Nephron progenitor cell (in vitro differentiated cells): Measurements from ENCODE around the gene ACBD7.

Experiments used
- DNase-seq: peaks from one replicate; pipeline ENCODE4 v3.0.0; 2021
- H3K27ac Mint-ChIP-seq: 2 replicates; pipeline ENCODE4 v1.8.0; 2021; ENCODE audit warnings: mild to moderate bottlenecking, moderate library complexity, mixed read lengths
- H3K27me3 Mint-ChIP-seq: 2 replicates; pipeline ENCODE4 v1.8.0; 2021; ENCODE audit warnings: mild to moderate bottlenecking, low read depth, mixed read lengths; ENCODE audit not compliant: poor library complexity
- H3K36me3 Mint-ChIP-seq: 2 replicates; pipeline ENCODE4 v1.8.0; 2021; ENCODE audit warnings: low read depth, mixed read lengths
- H3K4me1 Mint-ChIP-seq: 2 replicates; pipeline ENCODE4 v1.8.0; 2021; ENCODE audit warnings: mixed read lengths
- H3K4me3 Mint-ChIP-seq: 2 replicates; pipeline ENCODE4 v1.8.0; 2021; ENCODE audit warnings: mild to moderate bottlenecking, moderate library complexity, mixed read lengths
- H3K9me3 Mint-ChIP-seq: 2 replicates; pipeline ENCODE4 v1.8.0; 2021; ENCODE audit warnings: mild to moderate bottlenecking, moderate library complexity, mixed read lengths
- TF ChIP-seq, protein P1 (sequence below): fragments of 200-600 bp; sonication (generic); IDR thresholded peaks from 2 replicates; pipeline ENCODE4 v1.5.0; 2021; ENCODE audit warnings: antibody characterized with exemption

ACBD7 gene

GRCh38 chr10:15118615-15119014 lies 30.0 kb upstream of the ACBD7 start:
- Mint-ChIP-seq H3K27me3 (peaks cover 2% of the 10 kb centered on the region), H3K4me1 (no peaks in the 10 kb centered on the region)
- no peak for DNase-seq

DNA sequence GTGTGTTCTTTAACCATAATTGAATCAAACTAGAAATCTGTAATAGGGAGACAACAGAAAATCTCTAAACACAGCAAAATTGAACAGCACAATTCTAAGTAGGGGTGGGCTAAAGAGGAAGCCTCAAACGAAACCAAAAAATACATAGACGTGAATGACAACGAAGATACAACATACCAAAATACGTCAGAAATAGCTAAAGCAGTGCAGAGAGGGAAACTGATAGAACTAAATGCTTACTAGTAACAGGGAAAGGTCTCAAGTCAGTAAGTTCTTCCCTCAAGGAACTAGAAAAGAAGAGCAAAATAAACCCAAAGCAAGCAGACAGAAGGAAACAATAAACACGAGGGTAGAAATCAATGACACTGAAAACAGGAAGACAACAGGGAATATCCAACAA lies 27.6 kb upstream of the ACBD7 start:
- TF ChIP-seq, protein P1, sequence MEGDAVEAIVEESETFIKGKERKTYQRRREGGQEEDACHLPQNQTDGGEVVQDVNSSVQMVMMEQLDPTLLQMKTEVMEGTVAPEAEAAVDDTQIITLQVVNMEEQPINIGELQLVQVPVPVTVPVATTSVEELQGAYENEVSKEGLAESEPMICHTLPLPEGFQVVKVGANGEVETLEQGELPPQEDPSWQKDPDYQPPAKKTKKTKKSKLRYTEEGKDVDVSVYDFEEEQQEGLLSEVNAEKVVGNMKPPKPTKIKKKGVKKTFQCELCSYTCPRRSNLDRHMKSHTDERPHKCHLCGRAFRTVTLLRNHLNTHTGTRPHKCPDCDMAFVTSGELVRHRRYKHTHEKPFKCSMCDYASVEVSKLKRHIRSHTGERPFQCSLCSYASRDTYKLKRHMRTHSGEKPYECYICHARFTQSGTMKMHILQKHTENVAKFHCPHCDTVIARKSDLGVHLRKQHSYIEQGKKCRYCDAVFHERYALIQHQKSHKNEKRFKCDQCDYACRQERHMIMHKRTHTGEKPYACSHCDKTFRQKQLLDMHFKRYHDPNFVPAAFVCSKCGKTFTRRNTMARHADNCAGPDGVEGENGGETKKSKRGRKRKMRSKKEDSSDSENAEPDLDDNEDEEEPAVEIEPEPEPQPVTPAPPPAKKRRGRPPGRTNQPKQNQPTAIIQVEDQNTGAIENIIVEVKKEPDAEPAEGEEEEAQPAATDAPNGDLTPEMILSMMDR, result no peak
- DNase-seq, result no peak
- H3K4me3 Mint-ChIP-seq, result no peak overlapping the region
- no peaks in the 10 kb centered on the region for H3K4me1 Mint-ChIP-seq
- no peaks in the 10 kb centered on the region for H3K9me3 Mint-ChIP-seq
- H3K36me3 Mint-ChIP-seq, result peaks cover 8% of the 10 kb centered on the region
- no peak overlapping the region for H3K27ac Mint-ChIP-seq
- H3K27me3 Mint-ChIP-seq, result peaks cover 2% of the 10 kb centered on the region

More at GRCh38 chr10:15118615-15119014, 30.0 kb upstream of the ACBD7 start:
- no peak overlapping the region for H3K4me3 Mint-ChIP-seq
- no peaks in the 10 kb centered on the region for H3K9me3 Mint-ChIP-seq
- no peak overlapping the region for H3K27ac Mint-ChIP-seq
- H3K36me3 Mint-ChIP-seq, result peaks cover 12% of the 10 kb centered on the region
- TF ChIP-seq, protein P1, result no peak

- Mint-ChIP-seq H3K36me3 (peaks cover 19% of the 10 kb centered on the region), H3K4me3 (no peak overlapping the region), H3K27me3 (peaks cover 2% of the 10 kb centered on the region), H3K4me1 (no peaks in the 10 kb centered on the region), H3K27ac (no peak overlapping the region), H3K9me3 (no peaks in the 10 kb centered on the region)
- TF ChIP-seq, protein P1, result no peak
- DNase-seq, result no peak
Measured at GRCh38 chr10:15113766-15114165, 25.2 kb upstream of the ACBD7 start.

- H3K9me3 Mint-ChIP-seq, result no peaks in the 10 kb centered on the region
- no peak overlapping the region for H3K27ac Mint-ChIP-seq
- H3K4me1 Mint-ChIP-seq, result no peaks in the 10 kb centered on the region
- DNase-seq, result no peak
- H3K27me3 Mint-ChIP-seq, result no peaks in the 10 kb centered on the region
- no peak overlapping the region for H3K4me3 Mint-ChIP-seq
- peaks cover 30% of the 10 kb centered on the region for H3K36me3 Mint-ChIP-seq
- TF ChIP-seq, protein P1, result no peak
Measured at GRCh38 chr10:15112657-15113056, 24.1 kb upstream of the ACBD7 start.

DNA sequence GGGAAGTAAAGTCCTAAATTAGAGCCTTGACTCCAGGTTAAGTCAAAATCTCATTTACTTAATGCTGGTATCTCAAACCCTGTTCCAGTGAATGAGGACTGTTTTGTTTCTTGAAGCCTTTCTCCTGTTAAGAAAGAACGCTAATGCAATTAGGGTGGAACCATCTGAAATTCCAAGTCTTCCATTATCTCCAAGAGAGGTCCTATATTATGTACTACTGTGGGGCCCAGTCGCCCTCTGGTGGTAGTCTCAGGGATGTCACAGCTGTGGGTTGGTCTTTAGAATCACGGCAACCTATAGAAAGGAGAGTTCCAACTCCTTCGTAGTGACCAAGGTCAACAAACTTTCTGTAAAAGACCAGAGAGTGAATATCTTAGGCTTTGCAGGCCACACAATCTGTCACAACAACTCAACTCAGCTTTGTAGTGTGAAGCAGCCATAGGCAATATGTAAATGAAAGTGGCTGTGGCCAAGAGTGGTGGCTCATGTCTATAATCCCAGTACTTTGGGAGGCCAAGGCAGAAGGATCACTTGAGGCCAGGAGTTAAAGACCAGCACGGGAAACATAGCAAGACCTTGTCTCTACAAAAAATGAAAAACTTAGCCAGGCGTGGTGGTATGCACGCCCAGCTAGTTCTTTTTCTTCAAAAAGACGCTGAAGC lies 17.9 kb upstream of the ACBD7 start:
- H3K27ac Mint-ChIP-seq, result no peak overlapping the region
- peak; percentile 79 for DNase-seq
- no peak overlapping the region for H3K4me3 Mint-ChIP-seq
- no peaks in the 10 kb centered on the region for H3K9me3 Mint-ChIP-seq
- peaks cover 16% of the 10 kb centered on the region for H3K4me1 Mint-ChIP-seq
- peaks cover 62% of the 10 kb centered on the region for H3K36me3 Mint-ChIP-seq
- H3K27me3 Mint-ChIP-seq, result no peaks in the 10 kb centered on the region
- TF ChIP-seq, protein P1, result peak; percentile 93

GRCh38 chr10:15103513-15103912 lies 14.9 kb upstream of the ACBD7 start:
- peaks cover 58% of the 10 kb centered on the region for H3K36me3 Mint-ChIP-seq
- no peaks in the 10 kb centered on the region for H3K27me3 Mint-ChIP-seq
- peaks cover 30% of the 10 kb centered on the region for H3K4me1 Mint-ChIP-seq
- peak overlapping the region; percentile 82 for H3K27ac Mint-ChIP-seq
- H3K9me3 Mint-ChIP-seq, result no peaks in the 10 kb centered on the region
- no peak for DNase-seq
- H3K4me3 Mint-ChIP-seq, result no peak overlapping the region
- TF ChIP-seq, protein P1, result no peak
